Erythroblast (primary cell): Measurements from ENCODE around the gene GRPR.

ENCODE experiments used
- DNase-seq, 2 experiments: peaks; one replicate each; lab custom pipeline; 2025; lab: John Stamatoyannopoulos, UW
- GATA1 ChIP-seq: IDR thresholded peaks from 2 replicates; pipeline ENCODE4 v1.6.1; 2011; ENCODE audit warnings: low read depth, mild to moderate bottlenecking, control low read depth, low read length, moderate library complexity
- POLR2A ChIP-seq: IDR thresholded peaks from 2 replicates; pipeline ENCODE4 v1.6.1; 2011; ENCODE audit warnings: mild to moderate bottlenecking, low read length

The GRPR gene

DNA sequence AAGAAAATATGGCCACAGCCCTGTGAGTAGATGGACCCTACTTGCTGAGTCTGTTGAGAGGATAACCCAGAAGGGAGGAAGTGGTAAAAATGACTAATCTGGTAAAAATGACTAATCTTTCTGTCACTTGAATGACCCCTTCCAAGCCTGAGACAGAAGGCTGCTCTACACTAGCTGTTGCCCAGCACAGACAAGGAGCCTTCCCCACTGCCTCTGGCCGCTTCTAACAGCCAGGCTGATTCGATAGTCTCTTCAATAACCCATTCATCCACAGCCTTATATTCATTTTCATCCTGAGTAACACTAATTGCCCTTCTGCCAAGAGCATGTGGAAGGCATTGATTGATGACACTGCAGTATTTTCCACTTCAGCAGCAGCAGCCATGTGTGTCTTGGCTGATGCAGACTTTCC is 62.4 kb downstream of the GRPR start:
- TF ChIP-seq GATA1, result no peak
- no peak for TF ChIP-seq POLR2A
- DNase-seq, result no peak

DNA sequence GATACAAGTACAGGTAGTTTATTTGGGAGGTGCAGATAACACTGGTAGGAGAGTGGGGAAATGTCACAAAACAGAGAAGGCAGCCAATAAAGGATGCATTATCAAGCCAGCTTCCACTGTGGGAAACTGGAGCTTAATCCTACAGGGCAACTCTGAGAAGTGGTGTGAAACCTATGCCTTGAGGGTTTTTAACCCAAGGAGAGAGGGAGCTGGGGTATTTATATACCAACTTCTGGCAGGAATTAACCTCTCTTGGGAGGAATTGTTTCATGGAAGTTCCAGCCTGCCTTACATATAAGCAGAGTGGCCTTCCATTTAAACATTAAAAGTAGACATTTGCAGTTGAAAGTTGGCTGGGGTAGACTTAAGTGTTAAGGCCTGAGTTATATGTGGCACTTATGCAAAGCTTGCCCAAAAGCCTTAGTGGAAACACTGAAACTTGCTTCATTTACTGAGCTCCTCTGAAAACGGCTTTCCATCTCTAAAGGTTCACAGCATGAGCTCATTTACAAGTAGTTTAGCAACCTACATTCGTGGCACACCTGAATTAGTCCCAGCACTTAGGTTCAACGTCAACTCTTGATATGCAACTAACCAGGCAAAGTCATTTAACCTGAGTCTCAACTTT is 63.1 kb downstream of the GRPR start:
- DNase-seq, result no peak
- TF ChIP-seq GATA1 (no peak), POLR2A (no peak)

DNA sequence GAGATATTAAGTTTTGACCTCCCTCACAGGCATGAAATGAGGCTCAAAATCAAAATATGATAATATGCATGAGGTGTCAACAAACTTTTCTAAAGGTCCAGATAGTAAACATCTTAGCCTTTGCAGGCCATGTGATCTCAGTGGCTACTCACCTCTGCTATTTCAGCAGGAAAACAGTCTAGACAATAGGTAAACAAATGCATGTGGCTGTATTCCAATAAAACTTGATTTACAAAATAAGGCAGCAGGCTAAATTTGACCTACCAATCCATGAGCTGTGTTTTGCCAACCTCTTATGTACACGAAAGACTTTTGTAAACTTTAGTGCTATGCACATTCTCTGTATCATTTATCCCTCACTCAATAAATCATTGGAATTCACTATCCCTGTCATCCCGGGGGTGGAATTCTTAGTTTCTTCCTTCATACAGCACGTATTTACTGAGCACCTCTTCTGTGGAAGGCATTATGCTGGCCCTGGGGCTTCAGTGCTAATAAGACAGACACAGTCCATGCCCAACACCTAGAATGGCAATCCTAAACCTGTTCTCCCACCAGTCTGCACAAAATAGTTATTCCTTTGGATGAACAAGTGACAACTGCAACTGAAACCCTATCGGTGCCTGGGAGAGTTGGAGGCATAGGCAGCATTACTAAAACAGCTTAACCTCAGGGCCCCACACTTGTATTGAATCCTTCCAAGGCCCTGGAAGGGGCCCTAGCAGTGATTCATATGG is 63.8 kb downstream of the GRPR start:
- DNase-seq, result no peak
- no peak for TF ChIP-seq GATA1
- no peak for TF ChIP-seq POLR2A

DNA sequence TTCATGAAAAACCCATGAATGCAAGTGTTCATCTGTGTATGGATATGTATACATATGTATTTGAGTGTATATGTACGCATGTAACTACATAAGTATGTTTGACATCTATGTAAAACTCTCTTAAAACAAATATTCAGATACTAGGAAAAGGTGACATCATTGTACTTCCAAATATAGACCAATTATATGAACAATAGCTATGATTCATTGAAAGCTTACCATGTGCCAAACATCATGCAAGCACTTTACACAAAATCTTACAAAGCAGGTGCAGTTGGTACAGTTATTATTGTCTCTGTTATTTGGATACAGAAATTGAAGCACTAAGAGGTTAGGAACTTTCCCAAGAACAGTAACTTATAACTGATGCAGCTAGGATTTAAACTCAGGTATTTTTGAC is 65.3 kb downstream of the GRPR start:
- no peak for TF ChIP-seq GATA1
- TF ChIP-seq POLR2A, result no peak
- DNase-seq, result no peak

DNA sequence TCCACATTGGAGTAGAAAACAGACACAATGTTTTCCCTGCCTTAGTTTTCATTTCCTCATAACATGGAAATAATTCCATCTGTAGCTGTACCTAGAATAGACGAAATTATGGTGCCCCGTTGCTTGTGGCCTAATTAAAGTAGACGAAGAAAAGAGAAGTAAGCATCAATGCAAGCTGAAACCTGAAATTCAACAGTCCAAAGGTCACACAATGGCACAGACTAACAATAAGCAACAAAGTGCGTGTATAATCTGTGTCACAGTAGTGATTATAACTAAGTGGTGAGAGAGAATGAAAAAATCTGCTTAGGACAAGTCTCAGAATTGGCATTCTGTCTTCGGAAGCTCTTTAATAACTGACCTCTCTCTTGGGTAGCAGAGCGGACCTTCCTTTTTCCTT is 68.2 kb downstream of the GRPR start:
- no peak for DNase-seq
- no peak for TF ChIP-seq POLR2A
- TF ChIP-seq GATA1, result no peak

DNA sequence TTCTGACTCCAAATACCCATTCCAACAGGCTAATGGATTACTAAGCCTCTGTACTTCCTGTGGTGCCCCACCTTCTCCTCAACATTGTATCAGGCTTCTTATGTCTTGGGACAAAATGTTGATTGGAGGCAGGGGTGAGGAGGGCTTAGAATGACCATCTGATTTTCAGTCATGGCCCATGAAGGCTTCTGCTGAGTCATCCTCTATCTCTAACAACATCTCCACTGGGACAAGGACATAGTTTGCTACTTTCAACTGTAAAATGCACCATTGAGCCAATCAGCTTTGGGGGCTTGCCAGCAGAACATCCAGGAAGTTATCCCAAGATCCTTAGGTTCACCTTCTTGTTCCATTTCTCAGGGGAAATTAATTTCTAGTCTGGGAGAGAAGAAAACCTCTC is 73.5 kb downstream of the GRPR start:
- no peak for TF ChIP-seq POLR2A
- no peak for TF ChIP-seq GATA1
- peak; percentile 0 for DNase-seq

DNA sequence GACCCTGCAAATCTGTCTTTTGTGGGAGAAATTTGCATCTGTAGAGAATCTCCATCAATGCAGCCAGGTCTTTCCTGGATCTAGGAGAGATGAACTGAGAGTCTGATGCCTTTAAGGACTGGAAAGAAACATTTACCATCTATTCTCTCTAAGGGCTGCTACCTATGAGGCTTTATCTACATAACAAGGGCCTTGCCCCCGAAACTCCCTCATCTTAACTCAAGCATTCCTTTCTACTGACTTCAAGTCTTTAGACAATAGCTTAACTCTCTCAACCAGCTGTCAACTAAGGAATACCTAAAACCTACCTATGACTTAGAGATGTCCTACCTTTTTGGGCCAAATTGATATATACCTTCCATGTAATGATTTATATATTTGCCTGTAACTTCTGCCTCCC is 76.0 kb downstream of the GRPR start:
- DNase-seq, result no peak
- TF ChIP-seq GATA1 (no peak), POLR2A (no peak)

DNA sequence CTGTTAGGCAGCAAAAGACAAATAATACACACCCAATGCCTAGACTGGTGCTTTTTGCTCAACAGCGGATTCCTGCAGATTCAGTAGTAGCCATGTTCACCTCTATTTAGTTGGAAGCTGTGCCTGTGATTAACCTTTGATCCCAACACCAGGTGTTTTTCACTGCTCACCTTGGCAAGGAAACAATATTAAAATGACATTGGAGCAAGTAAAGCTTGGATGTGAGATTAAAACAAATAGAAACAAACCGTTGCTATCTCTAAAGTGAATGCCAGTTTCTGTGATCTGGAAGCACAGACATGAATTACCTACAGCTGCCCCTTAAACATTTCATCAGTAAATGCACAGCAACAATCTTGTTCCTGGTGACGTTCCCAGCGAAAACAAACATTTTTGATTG is 79.6 kb downstream of the GRPR start:
- TF ChIP-seq GATA1 (no peak), POLR2A (no peak)

More for the DNA sequence above, 79.6 kb downstream of the GRPR start:
- DNase-seq, result no peak
